ENCODE measurements around the gene KLHDC8B.

Gene KLHDC8B

DNA sequence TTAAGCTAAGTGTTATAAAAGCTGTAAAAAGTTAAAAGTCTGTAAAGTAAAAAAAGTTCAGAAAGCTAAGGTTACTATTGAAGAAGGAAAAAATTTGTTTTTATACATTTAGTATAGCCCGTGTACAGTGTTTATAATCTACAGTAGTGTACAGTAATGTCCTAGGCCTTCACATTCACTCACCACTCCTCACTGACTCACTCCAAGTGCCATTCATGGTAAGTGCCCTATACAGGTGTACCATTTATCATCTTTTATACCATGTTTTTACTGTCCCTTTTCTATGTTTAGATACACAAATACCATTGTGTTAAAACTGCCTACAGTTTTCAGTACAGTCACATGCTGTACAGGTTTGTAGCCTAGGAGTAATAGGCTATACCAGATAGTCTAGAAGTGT lies 14.1 kb upstream of the KLHDC8B start:
- in situ Hi-C loops (cut with MboI; ENCODE audit: low sequenced_read_pairs, unreplicated experiment) = loop anchor here (25.0 kb wide), 1 partner anchor 280 kb away; the partner anchor contains the start of gene NICN1
- no peak for DNase-seq (ENCODE audit: low spot score)
- TF ChIP-seq, protein P1, sequence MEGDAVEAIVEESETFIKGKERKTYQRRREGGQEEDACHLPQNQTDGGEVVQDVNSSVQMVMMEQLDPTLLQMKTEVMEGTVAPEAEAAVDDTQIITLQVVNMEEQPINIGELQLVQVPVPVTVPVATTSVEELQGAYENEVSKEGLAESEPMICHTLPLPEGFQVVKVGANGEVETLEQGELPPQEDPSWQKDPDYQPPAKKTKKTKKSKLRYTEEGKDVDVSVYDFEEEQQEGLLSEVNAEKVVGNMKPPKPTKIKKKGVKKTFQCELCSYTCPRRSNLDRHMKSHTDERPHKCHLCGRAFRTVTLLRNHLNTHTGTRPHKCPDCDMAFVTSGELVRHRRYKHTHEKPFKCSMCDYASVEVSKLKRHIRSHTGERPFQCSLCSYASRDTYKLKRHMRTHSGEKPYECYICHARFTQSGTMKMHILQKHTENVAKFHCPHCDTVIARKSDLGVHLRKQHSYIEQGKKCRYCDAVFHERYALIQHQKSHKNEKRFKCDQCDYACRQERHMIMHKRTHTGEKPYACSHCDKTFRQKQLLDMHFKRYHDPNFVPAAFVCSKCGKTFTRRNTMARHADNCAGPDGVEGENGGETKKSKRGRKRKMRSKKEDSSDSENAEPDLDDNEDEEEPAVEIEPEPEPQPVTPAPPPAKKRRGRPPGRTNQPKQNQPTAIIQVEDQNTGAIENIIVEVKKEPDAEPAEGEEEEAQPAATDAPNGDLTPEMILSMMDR (IDR thresholded peaks at IDR 0.05; ENCODE audit: borderline replicate concordance, control extremely low read depth, extremely low read depth, insufficient read depth, missing control alignments) = no peak

DNA sequence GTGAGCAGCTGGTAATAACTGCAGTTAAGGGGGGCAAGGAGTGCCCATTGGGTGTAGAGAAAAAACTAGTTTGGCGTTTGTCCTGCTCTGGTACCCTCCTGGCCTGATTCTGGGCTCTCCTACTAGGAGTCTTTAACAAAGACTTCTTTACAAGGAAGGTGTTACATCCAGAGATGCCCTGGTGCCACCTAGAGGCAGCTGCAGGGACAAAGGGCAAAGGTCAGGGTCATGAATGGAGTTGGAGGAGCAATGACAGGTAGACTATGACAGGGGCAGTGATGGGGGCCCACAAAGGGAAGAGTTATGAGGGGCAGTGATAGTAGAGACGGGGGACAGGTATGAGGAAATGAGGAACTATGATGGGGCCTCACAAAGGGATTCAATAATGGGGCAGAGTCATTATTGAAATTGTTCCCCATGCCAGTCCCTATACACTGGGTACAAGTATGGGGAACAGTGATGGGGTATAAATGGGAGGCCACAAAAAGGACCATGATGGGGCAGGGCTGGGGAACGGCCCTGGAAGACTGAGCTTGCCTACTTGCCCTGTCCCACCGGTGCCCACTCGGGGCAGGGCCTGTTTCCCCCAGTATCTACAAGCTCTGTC lies 13.2 kb upstream of the KLHDC8B start:
- in situ Hi-C loops (cut with MboI; ENCODE audit: low sequenced_read_pairs, unreplicated experiment) = loop anchor here (25.0 kb wide), 1 partner anchor 279 kb away; the partner anchor contains the start of gene NICN1
- DNase-seq (ENCODE audit: low spot score) = no peak
- TF ChIP-seq, protein P1 (IDR thresholded peaks at IDR 0.05; ENCODE audit: borderline replicate concordance, control extremely low read depth, extremely low read depth, insufficient read depth, missing control alignments) = peak; percentile 44

DNA sequence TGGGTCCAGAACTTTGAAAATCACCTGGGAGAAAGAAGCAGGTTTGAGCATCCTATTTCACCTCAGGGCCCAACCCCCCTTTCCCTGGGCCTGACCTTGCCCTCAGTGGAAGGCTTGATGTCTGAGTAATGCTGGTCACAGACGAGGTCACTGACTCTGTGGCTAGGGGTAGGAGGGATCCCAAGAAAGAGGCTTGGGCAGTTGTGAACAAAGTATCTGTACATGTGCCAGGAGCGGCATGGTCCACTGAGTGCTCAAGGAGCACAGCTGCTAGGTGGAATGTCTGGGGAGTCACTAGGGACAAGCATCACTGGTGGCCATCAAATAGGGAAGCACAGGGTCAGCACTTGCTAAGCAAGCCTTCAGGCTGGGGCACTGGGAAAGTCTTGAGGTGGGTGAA lies 12.6 kb upstream of the KLHDC8B start:
- TF ChIP-seq, protein P1 (IDR thresholded peaks at IDR 0.05; ENCODE audit: borderline replicate concordance, control extremely low read depth, extremely low read depth, insufficient read depth, missing control alignments) = no peak
- in situ Hi-C loops (cut with MboI; ENCODE audit: low sequenced_read_pairs, unreplicated experiment) = loop anchor here (25.0 kb wide), 1 partner anchor 279 kb away; the partner anchor contains the start of gene NICN1
- no peak for DNase-seq (ENCODE audit: low spot score)

DNA sequence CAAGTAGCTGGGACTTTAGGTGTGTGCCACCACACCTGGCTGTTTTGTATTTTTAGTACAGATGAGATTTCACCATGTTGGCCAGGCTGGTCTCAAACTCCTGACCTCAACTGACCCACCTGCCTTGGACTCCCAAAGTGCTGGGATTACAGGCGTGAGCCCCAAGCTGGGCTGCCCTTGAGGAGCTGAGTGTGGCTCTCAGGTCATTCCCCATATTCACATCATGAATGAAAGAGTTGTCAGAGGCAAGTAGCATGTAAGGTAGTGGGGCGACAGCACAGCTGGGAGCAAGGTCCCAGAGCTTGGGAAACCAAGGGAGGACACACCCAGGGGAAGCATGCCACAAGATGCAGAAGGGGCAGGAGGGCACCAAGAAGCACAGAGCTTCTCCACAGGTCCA lies 10.2 kb upstream of the KLHDC8B start:
- in situ Hi-C loops (cut with MboI; ENCODE audit: low sequenced_read_pairs, unreplicated experiment) = loop anchor here (25.0 kb wide), 1 partner anchor 276 kb away; the partner anchor contains the start of gene NICN1
- TF ChIP-seq, protein P1 (IDR thresholded peaks at IDR 0.05; ENCODE audit: borderline replicate concordance, control extremely low read depth, extremely low read depth, insufficient read depth, missing control alignments) = no peak
- no peak for DNase-seq (ENCODE audit: low spot score)

DNA sequence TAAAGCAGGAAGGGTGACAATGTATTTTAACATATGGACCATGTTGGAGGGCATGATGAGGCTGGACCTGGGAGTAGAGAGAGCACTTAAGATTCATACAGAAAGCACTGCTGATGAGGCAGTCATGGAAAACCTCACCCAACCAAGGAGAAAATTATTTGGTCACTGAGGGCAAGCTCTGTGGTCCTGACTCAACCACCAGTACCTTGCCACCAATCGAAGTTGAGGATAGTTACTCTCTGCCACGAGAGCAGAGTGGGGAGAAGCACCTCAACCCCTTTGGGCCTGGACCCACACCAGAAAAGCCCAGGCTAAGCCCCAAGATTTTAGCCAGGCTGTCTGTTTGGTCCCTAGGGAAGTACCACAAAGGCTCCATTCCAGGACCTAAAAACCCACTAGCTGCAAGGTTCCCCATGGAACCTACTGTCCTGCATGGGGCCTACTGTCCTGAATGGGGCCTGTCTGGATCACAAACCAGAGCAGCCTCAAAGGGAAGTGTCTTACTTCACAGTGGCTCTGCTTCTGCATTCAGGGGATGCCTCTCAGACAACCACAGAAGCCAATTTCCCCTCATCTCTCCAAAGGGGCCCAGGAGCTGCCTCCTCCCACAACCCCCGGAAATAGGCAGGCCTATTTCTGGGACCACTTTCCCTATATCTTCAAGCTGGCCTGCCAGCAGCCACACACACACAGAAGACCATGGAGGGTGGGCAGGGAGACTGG lies 9.4 kb upstream of the KLHDC8B start:
- TF ChIP-seq, protein P1 (IDR thresholded peaks at IDR 0.05; ENCODE audit: borderline replicate concordance, control extremely low read depth, extremely low read depth, insufficient read depth, missing control alignments) = no peak
- no peak for DNase-seq (ENCODE audit: low spot score)
- in situ Hi-C loops (cut with MboI; ENCODE audit: low sequenced_read_pairs, unreplicated experiment) = loop anchor here (25.0 kb wide), 1 partner anchor 275 kb away; the partner anchor contains the start of gene NICN1

DNA sequence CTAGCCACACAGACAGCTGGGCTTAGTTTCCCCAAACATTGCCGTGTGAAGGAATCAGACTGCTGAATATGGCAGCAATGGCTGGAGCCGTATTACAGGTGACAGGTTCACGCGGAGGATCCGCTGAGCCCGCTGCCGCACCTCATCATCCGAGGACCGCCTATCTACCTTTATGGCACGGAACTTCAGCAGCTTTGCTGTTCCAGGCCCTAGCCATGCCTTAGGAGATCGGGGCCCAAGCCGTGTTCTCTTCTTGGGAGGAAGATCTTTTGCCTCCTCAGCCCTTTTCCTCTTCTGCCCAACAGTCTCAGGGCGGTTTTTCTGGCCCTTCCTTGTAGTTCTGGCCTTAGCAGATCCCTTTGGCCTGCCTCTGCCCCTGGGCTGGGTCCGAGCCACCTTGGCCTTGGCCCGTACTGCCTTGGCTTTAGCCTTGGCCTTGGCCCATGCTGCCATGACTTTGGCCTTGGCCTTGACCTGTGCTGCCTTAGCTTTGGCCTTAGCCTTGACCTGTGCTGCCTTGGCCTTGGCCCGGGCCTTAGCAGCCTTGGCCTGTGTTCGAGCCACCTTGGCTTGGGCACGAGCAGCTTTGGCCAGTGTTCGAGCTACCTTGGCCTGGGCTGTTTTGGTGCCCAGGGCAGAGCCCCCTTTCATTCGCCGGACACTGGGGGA lies 8.5 kb upstream of the KLHDC8B start:
- TF ChIP-seq, protein P1 (IDR thresholded peaks at IDR 0.05; ENCODE audit: borderline replicate concordance, control extremely low read depth, extremely low read depth, insufficient read depth, missing control alignments) = no peak
- no peak for DNase-seq (ENCODE audit: low spot score)
- in situ Hi-C loops (cut with MboI; ENCODE audit: low sequenced_read_pairs, unreplicated experiment) = loop anchor here (25.0 kb wide), 1 partner anchor 274 kb away; the partner anchor contains the start of gene NICN1

Data from GM13976 (cell line).